Hepatocyte (in vitro differentiated cells): Measurements from ENCODE around the gene CDHR2. TPM values are rescaled to one million over a fixed set of nuclear protein-coding genes. Genes with fewer than 3 reads are reported as not detected.
A peak's percentile ranks its signal among the peaks of the same experiment; 100 is the strongest.

Experiments used
- DNase-seq: peaks from one replicate; pipeline ENCODE4 v3.0.0-alpha.2; 2016; ENCODE audit warnings: low spot score
- H2AFZ ChIP-seq: fragments of 200-600 bp; sonication (generic); 2 replicates; pipeline ENCODE4 v1.6.0; 2016; ENCODE audit warnings: antibody characterized with exemption, mild to moderate bottlenecking
- H3K27ac ChIP-seq: fragments of 200-600 bp; sonication (generic); 2 replicates; pipeline ENCODE4 v1.5.1; 2016; ENCODE audit warnings: mild to moderate bottlenecking
- H3K27me3 ChIP-seq: fragments of 200-600 bp; sonication (generic); 2 replicates; pipeline ENCODE4 v1.6.1; 2016
- H3K36me3 ChIP-seq: fragments of 200-600 bp; sonication (generic); replicated peaks from 2 replicates; pipeline ENCODE4 v1.5.1; 2016; ENCODE audit warnings: low read depth; ENCODE audit not compliant: insufficient read depth
- H3K4me1 ChIP-seq: fragments of 200-600 bp; sonication (generic); 2 replicates; pipeline ENCODE4 v1.5.1; 2016; ENCODE audit warnings: mild to moderate bottlenecking, moderate library complexity; ENCODE audit not compliant: insufficient read depth
- H3K4me2 ChIP-seq: fragments of 200-600 bp; sonication (generic); 2 replicates; pipeline ENCODE4 v1.6.0; 2016
- H3K4me3 ChIP-seq: fragments of 200-600 bp; sonication (generic); 2 replicates; pipeline ENCODE4 v1.5.1; 2016; ENCODE audit warnings: mild to moderate bottlenecking
- H3K79me2 ChIP-seq: fragments of 200-600 bp; sonication (generic); 2 replicates; pipeline ENCODE4 v1.6.0; 2017; ENCODE audit warnings: mild to moderate bottlenecking
- H3K9me2 ChIP-seq: fragments of 200-600 bp; sonication (generic); replicated peaks from 2 replicates; pipeline ENCODE4 v1.6.0; 2017; ENCODE audit warnings: mild to moderate bottlenecking; ENCODE audit not compliant: insufficient read depth
- H3K9me3 ChIP-seq: fragments of 200-600 bp; sonication (generic); 2 replicates; pipeline ENCODE4 v1.5.1; 2016; ENCODE audit warnings: low read depth, mild to moderate bottlenecking
- H4K20me1 ChIP-seq: fragments of 200-600 bp; sonication (generic); 2 replicates; pipeline ENCODE4 v1.6.0; 2016; ENCODE audit warnings: mild to moderate bottlenecking; ENCODE audit not compliant: insufficient read depth, poor library complexity, severe bottlenecking
- CTCF ChIP-seq: fragments of 200-600 bp; sonication (generic); IDR thresholded peaks from 2 replicates; pipeline ENCODE4 v1.5.1; 2016; ENCODE audit warnings: antibody characterized with exemption, mild to moderate bottlenecking; ENCODE audit not compliant: poor library complexity
- EZH2 ChIP-seq: fragments of 200-600 bp; sonication (generic); IDR thresholded peaks from 2 replicates; pipeline ENCODE4 v1.6.1; 2016; ENCODE audit warnings: antibody characterized with exemption, mild to moderate bottlenecking, borderline replicate concordance
- EZH2phosphoT487 ChIP-seq: fragments of 200-600 bp; sonication (generic); IDR thresholded peaks from one replicate; pipeline ENCODE4 v1.6.1; 2018; ENCODE audit warnings: antibody characterized with exemption, mild to moderate bottlenecking, low read depth, moderate library complexity; ENCODE audit not compliant: unreplicated experiment, severe bottlenecking
- WGBS: methylation state at CpG from one replicate; pipeline ENCODE4 v1.1.6; 2016; ENCODE audit warnings: low lambda C conversion rate; ENCODE audit errors: missing lambda C conversion rate; 5-methylcytosine and 5-hydroxymethylcytosine counted together
- polyA plus RNA-seq: library from polyadenylated mRNA; unstranded; fragments of >200 nt; fragmentation: Nextera tagmentation; extraction: Ambion mirVana; gene quantifications from 2 replicates; pipeline ENCODE4 v1.2.1, GENCODE V29; 2016
- total RNA-seq: library from RNA; depleted of rRNA; stranded (reverse); fragments of >200 nt; gene quantifications from 2 replicates; pipeline ENCODE4 v1.2.3, GENCODE V29; 2014

The CDHR2 gene
- total and polyA plus RNA-seq, 2 experiments from 2014 or later, result 28.3 to 29.8 TPM

GRCh38 chr5:176532795-176533194, 16.3 kb upstream of the CDHR2 start:
- H3K4me2 ChIP-seq, result peak overlapping the region; percentile 95
- H3K4me3 ChIP-seq, result no peak overlapping the region
- H3K9me3 ChIP-seq, result no peaks in the 10 kb centered on the region
- no peak for TF ChIP-seq EZH2
- no peak for TF ChIP-seq CTCF
- no peak for TF ChIP-seq EZH2phosphoT487
- H4K20me1 ChIP-seq, result peaks cover 44% of the 10 kb centered on the region
- no peak overlapping the region for H2AFZ ChIP-seq
- peaks cover 32% of the 10 kb centered on the region for H3K4me1 ChIP-seq
- H3K79me2 ChIP-seq, result peaks cover 57% of the 10 kb centered on the region
- no peaks in the 10 kb centered on the region for H3K36me3 ChIP-seq
- no peak overlapping the region for H3K27ac ChIP-seq
- WGBS, result 95% methylated on average over 8 of the region's 9 CpGs
- DNase-seq, result no peak
- H3K27me3 ChIP-seq, result no peaks in the 10 kb centered on the region
- no peaks in the 10 kb centered on the region for H3K9me2 ChIP-seq

GRCh38 chr5:176533390-176533789, 15.8 kb upstream of the CDHR2 start:
- Histone ChIP-seq H3K4me1 (peaks cover 35% of the 10 kb centered on the region), H3K9me2 (no peaks in the 10 kb centered on the region), H3K27ac (peak overlapping the region; percentile 44), H3K79me2 (peaks cover 57% of the 10 kb centered on the region), H3K27me3 (no peaks in the 10 kb centered on the region), H2AFZ (no peak overlapping the region), H3K36me3 (no peaks in the 10 kb centered on the region), H4K20me1 (peaks cover 44% of the 10 kb centered on the region), H3K9me3 (no peaks in the 10 kb centered on the region), H3K4me2 (peak overlapping the region; percentile 95), H3K4me3 (no peak overlapping the region)
- 64% methylated on average over 8 of the region's 8 CpGs for WGBS
- DNase-seq, result no peak
- no peak for TF ChIP-seq EZH2phosphoT487
- no peak for TF ChIP-seq EZH2

- H3K4me3 ChIP-seq, result no peak overlapping the region
- WGBS, result 48% methylated on average over 10 of the region's 10 CpGs
Measured at GRCh38 chr5:176533894-176534611, 15.1 kb upstream of the CDHR2 start.

More at GRCh38 chr5:176533894-176534611, 15.1 kb upstream of the CDHR2 start:
- Histone ChIP-seq H3K4me1 (peaks cover 38% of the 10 kb centered on the region), H4K20me1 (peaks cover 44% of the 10 kb centered on the region), H3K9me2 (no peaks in the 10 kb centered on the region), H3K27me3 (no peaks in the 10 kb centered on the region), H3K4me2 (peak overlapping the region; percentile 95), H3K27ac (peak overlapping the region; percentile 44), H2AFZ (no peak overlapping the region), H3K79me2 (peaks cover 57% of the 10 kb centered on the region), H3K9me3 (no peaks in the 10 kb centered on the region), H3K36me3 (no peaks in the 10 kb centered on the region)
- DNase-seq, result no peak
- TF ChIP-seq CTCF, result no peak
- no peak for TF ChIP-seq EZH2
- TF ChIP-seq EZH2phosphoT487, result no peak
